NOMO-1 treated with DMSO at 0.1 percent for 48 hours (cell line): ENCODE data around the gene ZNF628.

ENCODE experiments used
- DNase-seq: peaks from one replicate; lab custom pipeline; 2025; ENCODE audit not compliant: unreplicated experiment; lab: John Stamatoyannopoulos, UW

ZNF628 gene

DNA sequence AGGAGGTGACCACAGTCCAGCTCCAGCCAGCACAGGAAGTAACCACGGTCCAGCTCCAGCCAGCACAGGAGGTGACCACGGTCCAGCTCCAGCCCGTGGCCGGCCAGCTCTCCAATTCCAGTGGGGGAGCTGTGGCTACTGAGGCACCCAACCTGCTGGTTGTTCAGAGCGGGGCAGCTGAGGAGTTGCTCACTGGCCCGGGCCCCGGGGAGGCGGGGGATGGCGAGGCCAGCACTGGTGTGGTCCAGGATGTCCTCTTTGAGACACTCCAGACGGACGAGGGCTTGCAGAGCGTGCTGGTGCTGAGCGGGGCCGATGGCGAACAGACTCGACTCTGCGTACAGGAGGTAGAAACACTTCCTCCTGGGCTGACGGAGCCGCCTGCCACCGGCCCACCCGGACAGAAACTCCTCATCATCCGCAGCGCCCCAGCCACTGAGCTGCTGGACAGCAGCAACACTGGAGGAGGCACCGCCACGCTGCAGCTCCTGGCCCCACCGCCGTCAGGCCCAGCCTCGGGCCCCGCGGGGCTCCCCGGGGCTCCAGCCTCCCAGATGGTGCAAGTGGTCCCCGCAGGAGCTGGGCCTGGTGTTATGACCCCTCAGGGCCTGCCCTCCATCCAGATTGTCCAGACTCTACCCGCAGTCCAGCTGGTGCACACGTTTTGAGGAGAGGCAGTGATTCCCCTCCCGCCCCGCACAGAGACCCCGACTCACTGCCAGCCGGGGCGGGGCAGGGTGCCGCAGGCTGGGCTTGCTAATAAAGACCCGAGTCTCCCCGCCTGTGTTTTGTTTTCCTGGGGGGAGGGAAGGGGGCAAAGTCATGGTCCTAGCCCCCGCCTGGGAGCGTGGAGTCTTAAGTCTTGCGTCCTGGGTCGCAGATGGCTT, 7.5 kb downstream of the ZNF628 start:
- DNase-seq: no peak

DNA sequence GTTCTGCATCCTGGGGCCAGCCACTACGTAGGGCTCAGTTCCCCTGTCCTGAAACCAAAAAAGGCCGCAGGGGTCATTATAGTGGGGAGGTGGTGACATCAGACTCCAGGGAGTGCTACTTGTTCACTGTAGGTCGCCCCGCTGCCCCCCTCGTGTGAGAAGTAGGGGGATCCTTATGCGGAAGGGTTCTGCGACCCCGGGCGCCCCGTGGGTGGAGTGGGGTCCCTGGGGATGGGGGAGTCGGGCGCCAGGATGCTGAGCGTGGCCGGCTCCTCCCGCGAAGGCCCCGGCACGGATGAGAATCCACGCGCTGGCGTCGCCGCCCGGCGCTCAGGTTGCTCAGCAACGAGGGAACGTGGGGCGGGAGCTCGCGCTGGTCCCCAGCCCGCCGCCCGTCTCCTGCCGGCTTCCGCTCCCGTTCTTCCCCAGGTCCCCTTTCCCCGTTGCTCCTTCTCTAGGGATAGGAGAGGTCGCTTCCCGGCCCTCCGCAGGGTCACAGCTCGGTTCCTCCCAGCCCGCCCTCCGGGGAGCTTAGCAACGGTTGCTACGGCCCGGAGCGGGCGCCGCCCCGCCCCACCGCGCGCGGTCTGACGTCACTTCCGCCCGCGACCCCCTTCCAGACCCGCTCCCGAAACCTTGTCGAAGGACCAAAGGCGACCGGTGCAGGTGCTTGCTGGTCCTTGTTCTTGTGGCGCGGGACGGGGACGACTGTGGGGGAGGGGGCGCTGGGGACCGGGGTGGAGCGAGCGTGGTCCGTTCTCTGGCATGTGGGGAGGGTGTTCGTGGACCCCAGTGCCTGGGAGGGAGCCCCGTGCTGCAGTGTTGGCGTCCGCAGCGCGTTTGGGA, 8.4 kb downstream of the ZNF628 start, which contains the start of gene NAT14:
Gene NAT14, plus strand, starts transcription at position 596 of the 846 bp plus-strand sequence. CDS start 521 bp downstream, outside the sequence.
- peak; percentile 29 for DNase-seq

DNA sequence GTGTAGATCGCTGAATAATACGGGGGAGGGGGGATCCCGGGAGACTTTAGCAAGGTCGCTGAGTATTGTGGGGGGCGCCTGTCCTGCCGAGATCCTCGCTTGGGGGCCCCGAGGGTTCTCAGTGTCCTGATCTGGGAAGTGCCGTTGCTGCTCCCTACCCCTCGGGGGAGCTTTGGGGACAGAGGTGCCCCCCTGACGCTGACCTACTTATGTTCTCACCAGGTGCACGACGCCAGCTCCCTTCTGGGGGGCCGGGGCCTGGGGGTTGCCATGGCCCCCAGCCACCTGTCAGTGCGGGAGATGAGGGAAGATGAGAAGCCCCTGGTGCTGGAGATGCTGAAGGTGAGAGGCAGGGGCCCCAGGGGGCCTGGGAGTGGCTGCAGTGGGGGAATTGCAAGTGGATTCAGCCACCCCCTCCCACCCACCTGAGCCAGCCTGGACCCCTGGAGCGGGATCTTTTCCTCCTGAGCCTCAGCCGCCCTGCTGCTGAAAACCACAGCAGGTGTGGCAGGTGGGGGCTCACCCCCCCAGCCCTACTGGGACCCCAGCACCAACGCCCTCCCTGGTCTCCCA, 9.1 kb downstream of the ZNF628 start:
- no peak for DNase-seq

DNA sequence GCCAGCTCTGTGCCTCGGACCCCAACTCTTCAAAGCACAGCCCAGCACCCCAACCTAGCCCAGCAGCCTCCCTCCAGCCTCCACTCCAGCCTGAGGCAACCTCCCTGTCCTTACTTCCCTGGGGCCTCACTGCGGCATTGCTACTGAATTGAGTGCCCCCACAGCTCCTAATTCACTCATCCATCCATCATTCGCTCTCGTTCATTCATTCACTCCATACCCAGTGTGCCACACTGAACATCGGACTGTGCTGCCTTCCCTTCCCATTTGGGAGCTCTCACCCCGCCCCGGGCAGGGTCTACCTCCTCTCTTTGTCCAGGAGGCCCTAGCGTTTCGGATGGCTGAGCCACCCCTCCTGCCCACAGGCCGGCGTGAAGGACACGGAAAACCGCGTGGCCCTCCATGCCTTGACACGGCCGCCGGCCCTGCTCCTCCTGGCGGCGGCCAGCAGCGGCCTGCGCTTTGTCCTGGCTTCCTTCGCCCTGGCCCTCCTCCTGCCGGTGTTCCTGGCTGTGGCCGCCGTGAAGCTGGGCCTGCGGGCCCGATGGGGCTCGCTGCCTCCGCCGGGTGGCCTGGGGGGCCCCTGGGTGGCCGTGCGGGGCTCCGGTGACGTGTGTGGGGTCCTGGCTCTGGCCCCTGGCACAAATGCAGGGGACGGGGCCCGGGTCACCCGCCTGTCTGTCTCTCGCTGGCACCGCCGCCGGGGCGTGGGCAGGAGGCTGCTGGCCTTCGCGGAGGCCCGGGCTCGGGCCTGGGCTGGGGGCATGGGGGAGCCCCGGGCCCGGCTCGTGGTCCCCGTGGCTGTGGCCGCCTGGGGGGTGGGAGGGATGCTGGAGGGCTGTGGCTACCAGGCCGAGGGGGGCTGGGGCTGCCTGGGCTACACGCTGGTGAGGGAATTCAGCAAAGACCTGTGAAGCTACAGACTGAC, 9.9 kb downstream of the ZNF628 start:
- no peak for DNase-seq

DNA sequence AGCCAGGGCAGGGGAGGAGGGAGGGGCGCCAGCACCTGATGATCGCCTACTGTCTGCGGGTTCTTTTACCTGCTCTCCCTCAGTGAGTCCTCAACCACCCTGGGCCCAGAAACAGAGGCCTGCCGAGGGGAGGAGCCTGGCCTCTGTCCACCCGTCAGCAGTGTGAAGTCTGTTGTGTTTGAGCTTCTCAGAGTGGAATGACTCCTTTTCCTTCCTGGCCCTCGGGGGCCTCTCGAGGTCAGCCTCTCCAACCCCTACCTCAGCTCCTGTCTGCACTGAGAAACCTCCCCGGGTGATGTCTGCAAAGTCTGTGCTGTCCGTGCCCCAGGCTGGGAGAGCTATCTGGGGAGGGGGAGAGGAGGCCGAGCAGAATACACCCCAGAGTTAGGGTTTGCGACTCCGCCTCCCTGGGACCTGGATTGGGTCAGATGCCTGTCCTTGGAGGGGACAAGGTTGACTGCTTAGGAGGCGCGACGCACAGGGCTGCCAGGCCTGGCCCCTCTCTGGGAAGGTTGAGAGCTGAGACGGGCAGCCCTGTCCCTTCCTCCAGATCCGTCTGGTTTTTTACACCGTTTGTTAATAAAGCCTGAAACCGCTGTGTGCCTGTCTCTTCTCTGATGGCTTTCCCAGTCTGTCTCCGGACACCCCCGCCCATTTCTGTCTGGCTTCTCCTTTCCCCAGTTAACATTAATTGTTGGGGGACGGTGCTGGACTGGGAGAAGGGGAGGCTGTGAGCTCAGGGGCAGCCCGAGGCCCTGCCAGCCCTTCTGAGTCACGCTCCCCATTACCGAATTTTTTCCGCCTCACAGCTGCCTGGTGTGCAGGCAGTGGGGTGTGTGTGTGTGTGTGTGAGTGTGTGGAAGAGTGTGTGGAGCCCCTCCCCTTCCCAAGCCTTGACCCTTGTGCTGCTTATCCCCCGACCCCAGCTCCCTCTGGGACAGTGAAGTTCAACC, 10.8 kb downstream of the ZNF628 start:
- no peak for DNase-seq

DNA sequence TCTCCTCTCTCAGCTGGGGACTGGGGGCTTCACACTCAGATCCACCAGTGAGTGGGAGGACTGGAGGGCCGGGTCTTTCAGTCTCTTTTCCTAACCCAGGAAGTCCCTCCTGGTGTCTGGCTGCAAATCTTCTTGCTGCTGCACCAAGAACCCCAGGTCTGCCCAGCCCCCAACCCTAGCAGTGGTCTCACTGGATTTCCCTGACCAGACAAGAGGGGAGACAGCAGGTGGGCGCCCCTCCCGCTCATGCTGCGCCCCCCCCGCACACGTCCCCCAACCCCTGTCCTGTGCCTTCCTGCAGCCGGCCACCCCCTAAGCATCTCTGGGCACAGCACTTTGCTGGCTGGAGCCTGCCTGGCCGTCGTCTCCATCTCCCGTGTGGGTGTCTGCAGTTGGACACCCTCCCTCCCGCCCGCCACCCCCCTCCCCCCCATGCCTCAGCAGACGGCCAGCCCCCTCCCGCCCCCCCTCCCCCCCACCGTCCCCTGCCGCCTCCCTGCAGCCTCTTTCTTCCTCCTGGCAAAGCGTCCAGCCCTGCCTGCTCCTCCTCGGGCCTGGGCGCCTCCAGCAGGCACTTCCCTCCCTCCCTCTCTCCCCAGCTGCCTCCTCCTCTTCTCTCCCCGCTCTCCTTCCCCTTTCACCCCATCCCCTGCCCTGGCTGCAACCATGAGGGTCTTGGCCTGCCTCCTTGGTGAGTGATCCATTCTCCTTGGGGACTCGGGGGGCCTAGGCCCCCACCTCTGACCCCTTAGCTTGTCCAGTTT, 11.7 kb downstream of the ZNF628 start, which contains the start of gene SSC5D:
Gene SSC5D, plus strand, starts transcription at position 513 of the 764 bp plus-strand sequence. Its CDS starts 154 bp downstream, at position 667.
- DNase-seq: no peak

DNA sequence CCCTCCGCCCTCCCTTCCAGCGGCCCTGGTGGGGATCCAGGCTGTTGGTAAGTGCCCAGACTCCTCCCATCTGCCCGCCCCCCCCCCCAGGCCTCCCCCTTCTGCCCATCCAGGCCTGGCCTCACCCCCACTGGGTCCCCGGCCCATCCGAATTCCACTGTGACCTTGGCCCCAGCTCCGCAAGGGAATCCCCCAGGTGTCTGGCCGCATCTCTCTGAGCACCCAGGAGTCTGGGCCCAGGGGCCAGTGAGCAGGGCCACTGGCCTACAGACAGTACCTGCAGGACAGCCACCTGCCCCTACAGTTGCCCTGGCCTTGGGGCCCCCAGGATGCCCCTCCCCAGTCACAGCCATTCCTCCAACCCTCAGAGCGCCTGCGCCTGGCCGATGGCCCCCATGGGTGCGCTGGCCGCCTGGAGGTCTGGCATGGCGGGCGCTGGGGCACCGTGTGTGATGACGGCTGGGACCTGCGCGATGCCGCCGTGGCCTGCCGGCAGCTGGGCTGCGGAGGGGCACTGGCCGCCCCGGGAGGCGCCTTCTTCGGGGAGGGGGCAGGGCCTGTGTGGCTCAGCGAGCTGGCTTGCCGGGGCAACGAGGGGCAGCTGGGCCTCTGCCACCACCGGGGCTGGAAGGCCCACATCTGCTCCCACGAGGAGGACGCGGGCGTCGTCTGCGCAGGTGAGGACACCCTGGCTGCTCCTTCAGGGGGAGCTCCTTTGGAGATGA, 12.7 kb downstream of the ZNF628 start:
- no peak for DNase-seq

DNA sequence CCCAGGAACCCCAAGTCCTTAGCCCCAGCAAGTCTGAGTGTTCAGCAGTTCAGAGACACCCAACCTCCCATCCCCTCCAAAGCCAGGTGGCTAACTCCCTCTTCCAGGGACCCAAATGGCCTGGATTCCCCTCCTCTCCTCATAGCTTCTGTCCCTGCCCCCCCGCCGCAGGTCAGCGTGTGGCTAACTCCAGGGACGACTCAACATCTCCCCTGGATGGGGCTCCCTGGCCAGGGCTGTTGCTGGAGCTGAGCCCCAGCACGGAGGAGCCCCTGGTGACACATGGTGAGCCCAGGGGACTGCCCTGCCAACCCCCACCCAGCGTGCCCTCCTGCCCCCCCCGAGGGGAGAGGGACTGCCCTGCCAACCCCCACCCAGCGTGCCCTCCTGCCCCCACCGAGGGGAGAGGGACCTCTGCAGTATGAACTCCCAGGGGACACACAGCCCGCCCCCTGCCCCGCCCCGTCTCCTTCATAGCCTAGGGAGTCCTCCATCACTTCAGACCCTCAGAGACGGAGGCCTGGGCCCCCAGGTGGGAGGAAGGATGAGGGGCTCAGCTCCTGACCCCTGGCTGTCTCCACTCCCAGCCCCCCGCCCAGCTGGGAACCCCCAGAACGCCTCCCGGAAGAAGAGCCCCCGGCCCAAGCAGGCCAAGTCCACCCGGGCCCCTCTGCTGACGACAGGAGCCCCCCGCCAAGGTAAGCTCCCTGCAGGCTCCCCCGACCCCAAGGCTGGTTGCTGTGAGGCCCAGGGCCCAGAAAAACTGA, 13.5 kb downstream of the ZNF628 start:
- no peak for DNase-seq

DNA sequence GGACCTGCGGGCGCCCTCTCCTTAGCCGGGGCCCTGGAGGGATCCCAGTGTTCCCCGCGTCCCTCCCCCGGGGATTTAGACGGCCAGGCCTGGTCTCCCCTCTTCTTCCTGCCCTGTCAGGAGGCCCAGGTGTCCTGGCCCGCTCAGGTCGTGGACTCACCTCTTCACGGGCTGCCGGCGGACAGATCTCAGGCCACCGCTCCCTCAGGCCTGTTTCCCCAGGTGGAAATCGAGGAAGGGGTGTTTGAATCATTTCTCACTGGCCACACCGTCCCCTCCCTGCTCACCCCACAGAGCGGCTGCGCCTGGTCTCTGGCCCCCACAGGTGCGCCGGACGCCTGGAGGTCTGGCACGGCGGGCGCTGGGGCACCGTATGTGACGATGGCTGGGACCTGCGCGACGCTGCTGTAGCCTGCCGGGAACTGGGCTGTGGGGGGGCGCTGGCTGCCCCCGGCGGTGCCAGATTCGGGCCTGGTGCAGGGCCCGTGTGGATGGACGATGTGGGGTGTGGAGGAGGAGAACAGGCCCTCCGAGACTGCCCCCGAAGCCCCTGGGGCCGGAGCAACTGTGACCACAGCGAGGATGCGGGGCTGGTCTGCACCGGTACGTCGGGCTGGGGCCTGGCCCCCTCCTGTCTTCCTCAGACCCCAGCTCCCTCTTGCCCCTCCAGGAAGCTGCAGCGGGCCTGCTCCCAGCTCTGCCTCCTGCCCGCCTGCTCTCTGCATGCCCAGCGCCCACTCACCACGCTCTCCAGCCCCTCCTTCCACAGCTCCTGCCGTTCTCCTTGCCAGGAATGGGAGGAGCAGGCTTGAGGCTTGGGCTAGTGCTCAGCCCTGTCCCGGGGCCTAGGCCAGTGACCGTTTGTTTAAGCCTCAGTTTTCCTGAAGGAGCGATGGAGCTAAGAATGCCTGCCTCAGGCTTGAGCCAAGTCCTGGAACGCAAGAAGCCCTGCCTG, 14.3 kb downstream of the ZNF628 start:
- DNase-seq: no peak

DNA sequence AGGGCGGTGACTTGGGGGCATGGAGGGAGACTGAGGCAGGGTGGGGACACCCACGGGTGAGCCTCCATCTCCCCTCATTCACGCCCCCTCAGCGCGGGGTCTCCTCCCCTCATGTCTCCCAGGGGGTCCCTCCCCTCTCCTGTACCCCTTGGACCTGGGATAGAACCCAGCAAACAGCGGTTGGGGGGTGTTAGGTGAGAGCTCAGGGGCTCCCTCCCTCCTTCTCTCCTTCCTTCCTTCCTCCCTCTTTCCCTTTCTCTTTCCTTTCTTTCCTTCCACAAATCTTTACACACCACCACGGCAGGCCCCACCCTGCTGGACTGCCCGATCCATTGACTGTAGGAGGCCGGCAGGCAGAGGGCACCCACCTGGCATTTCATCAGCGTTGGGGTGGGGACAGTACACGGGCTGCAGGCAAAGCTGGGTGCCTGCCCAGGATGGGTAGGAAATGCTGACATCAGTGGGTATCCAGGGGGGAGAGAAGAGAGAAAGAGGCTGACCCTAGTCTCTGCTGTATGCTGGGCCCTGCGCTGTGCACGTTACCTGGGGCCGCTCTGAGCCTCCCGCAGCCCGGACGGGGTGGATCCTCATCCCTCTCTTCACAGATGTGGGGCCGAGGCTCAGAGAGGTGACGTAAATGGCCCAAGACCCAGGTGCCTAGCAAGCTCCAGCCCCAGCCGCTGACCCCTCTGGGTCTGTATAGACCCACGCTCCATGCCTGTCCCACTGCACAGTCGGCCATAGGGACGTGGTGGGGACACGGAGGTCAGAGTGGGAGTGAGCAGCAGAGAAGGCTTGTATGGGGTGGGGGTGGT, 15.3 kb downstream of the ZNF628 start:
- DNase-seq: no peak

DNA sequence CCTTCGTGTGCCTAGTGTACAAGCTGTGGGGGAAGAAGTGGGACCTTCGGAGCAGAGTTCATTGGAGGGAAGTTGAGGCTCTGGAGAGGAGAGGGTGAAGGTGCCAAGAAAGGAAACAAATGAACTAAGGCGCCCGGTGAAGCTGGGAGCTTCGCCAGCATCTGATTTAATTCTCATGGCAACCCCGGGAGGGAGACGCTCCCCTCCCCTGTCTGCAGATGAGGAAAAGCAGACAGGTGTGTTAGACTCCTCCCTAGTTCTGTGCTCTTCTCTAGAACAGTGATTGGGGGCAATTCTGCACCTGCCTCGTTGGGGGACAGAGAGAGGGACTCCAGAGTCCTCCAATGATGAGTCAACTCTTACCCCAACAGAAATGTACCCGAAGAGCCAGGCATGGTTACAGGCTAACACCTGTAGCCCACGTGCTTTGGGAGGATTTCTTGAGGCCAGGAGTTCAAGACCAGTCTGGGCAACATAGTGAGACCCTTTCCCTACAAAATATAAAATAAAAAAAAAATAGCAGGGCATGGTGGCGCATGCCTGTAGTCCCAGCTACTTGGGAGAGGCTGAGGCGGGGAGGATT, 16.0 kb downstream of the ZNF628 start:
- DNase-seq: no peak

DNA sequence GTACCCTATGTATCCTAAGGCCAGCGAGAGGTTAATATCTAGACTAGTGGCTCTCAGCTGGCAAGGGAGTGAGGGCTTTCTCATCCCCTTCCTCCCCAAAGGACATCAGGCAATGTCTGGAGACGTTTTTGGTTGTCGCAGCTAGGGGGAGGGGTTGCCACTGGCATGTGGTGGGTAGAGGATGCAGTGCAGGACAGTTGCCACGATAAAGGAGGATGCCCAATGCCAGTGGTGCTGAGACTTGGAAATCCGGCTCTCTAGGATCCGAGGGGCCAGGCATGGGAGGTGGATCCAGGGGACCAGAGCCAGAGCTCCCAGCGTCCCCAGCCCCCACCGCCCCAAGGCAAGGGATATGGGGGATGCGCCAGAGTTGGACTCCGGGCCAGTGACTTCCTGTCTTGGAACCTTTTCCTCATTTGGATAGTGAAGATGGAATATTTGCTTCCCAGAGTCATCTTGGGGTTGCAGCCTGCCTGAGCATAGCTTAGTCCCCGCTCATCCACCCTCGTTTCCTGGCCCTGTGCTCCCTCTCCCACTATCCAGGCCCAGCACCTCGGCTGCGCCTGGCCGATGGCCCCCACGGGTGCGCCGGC, 16.7 kb downstream of the ZNF628 start:
- DNase-seq: no peak

DNA sequence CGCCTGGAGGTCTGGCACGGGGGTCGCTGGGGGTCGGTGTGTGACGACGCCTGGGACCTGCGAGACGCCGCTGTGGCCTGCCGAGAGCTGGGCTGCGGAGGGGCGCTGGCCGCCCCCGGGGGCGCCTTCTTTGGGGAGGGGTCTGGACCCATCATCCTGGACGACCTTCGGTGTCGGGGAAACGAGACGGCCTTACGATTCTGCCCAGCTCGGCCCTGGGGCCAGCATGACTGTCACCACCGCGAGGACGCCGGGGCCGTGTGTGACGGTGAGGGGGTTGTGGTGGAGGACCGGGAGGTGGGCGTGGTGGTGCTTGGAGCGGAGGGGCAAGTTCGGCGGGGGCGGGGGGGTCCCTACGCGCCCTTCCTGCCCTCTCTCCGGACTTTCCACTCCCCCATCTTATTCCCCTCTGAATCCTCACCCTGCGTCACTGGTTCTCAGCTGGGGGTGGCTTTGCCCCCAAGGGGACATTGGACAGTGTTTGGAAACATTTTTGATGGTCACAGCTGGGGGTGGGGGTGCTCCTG, 17.3 kb downstream of the ZNF628 start:
- no peak for DNase-seq

DNA sequence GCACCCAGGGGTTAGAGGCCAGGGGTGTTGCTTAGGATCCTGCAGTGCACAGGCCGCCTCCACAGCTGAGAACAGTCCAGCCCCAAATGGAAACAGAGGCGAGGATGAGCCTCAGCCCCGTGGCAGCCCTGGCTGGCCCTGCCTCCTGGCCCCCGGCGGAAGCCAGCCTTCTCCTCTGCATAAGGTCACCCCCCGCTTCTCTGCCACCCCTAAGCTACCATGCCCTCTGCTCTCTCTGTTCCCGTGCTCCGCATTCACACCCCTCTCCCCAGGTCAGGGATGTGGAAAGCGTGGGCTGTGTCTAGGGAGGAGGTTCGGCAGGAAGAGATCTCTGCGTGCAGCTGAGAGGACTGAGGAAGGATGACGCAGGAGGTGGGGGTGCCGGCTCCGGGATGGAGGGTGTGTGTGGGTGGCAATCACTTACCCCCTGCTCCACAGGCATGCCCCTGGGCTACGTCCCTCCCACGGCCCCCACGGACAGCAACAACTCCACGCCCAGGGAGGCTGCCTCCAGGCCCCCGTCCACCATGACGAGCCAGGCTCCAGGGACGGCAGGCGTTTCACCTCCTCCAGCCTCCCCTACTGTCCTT, 17.9 kb downstream of the ZNF628 start:
- no peak for DNase-seq
